HL-60 (cell line): Measurements from ENCODE around the gene LRMDA.

Source experiments
- DNase-seq, 2 experiments: peaks; one replicate each; pipeline ENCODE4 v3.0.0-alpha.2; 2010 to 2020; ENCODE audit warnings: low read depth in 1 of 2, low spot score in 1 of 2
- H3K27ac ChIP-seq: fragments of 250-450 bp; sonication (Bioruptor Pico); replicated peaks from 2 replicates; pipeline ENCODE4 v1.5.1; 2020; ENCODE audit warnings: mild to moderate bottlenecking, moderate library complexity
- H3K27me3 ChIP-seq: fragments of 250-450 bp; sonication (Bioruptor Pico); 2 replicates; pipeline ENCODE4 v1.5.1; 2021; ENCODE audit warnings: mild to moderate bottlenecking, moderate library complexity; ENCODE audit not compliant: insufficient read depth, poor library complexity, severe bottlenecking
- H3K4me3 ChIP-seq: replicated peaks from 2 replicates; pipeline ENCODE4 v1.5.1; 2011; ENCODE audit warnings: mild to moderate bottlenecking, control low read depth, low read length; ENCODE audit not compliant: insufficient read depth
- CTCF ChIP-seq: IDR thresholded peaks from one replicate; pipeline ENCODE4 v1.5.1; 2011; ENCODE audit warnings: low read length, control low read depth, inconsistent platforms; ENCODE audit not compliant: insufficient read depth
- GABPA ChIP-seq: IDR thresholded peaks from 2 replicates; pipeline ENCODE4 v1.6.1; 2012; ENCODE audit warnings: low read depth
- POLR2AphosphoS5 ChIP-seq: IDR thresholded peaks from 2 replicates; pipeline ENCODE4 v1.6.1; 2012; ENCODE audit warnings: low read depth
- REST ChIP-seq: IDR thresholded peaks from 2 replicates; pipeline ENCODE4 v1.6.1; 2012; ENCODE audit warnings: low read depth; ENCODE audit not compliant: insufficient replicate concordance
- SPI1 ChIP-seq: IDR thresholded peaks from 2 replicates; pipeline ENCODE4 v1.6.1; 2012; ENCODE audit warnings: low read depth, mild to moderate bottlenecking, borderline replicate concordance

LRMDA gene

GRCh38 chr10:76297358-76297757, 865.9 kb downstream of the LRMDA start:
- DNase-seq: no peak
- no peak overlapping the region for H3K27ac ChIP-seq
- no peak for TF ChIP-seq GABPA
- TF ChIP-seq POLR2AphosphoS5: no peak
- no peak for TF ChIP-seq SPI1
- TF ChIP-seq REST: no peak
- TF ChIP-seq CTCF: no peak
- H3K27me3 ChIP-seq: no peaks in the 10 kb centered on the region
- no peak overlapping the region for H3K4me3 ChIP-seq

GRCh38 chr10:76297780-76298281, 866.4 kb downstream of the LRMDA start:
- Histone ChIP-seq H3K27ac (no peak overlapping the region), H3K4me3 (no peak overlapping the region), H3K27me3 (no peaks in the 10 kb centered on the region)
- TF ChIP-seq GABPA: no peak
- no peak for TF ChIP-seq POLR2AphosphoS5
- no peak for TF ChIP-seq REST
- no peak for TF ChIP-seq CTCF
- TF ChIP-seq SPI1: no peak
- no peak for DNase-seq

GRCh38 chr10:76298329-76298728, 866.9 kb downstream of the LRMDA start:
- TF ChIP-seq CTCF: no peak
- TF ChIP-seq REST: no peak
- TF ChIP-seq GABPA: no peak
- TF ChIP-seq POLR2AphosphoS5: no peak
- TF ChIP-seq SPI1: no peak
- no peak for DNase-seq
- Histone ChIP-seq H3K4me3 (no peak overlapping the region), H3K27ac (no peak overlapping the region), H3K27me3 (no peaks in the 10 kb centered on the region)
